Loucy (cell line): ENCODE measurements around the gene CHN1.

Experiments
- H2AFZ ChIP-seq: fragments of 200-600 bp; sonication (generic); 2 replicates; pipeline ENCODE4 v1.6.0; 2016; ENCODE audit warnings: antibody characterized with exemption, mild to moderate bottlenecking, low read length, moderate library complexity
- H3F3A ChIP-seq: fragments of 200-600 bp; 2 replicates; pipeline ENCODE4 v1.6.0; 2016; ENCODE audit warnings: antibody characterized with exemption, low read depth, mild to moderate bottlenecking
- H3K27me3 ChIP-seq: fragments of 200-600 bp; sonication (generic); 2 replicates; pipeline ENCODE4 v1.6.1; 2014; ENCODE audit warnings: low read length, mild to moderate bottlenecking; ENCODE audit not compliant: insufficient read depth, poor library complexity, severe bottlenecking
- H3K36me3 ChIP-seq: fragments of 200-600 bp; sonication (generic); 2 replicates; pipeline ENCODE4 v1.6.1; 2016; ENCODE audit warnings: low read length; ENCODE audit not compliant: insufficient read depth
- H3K4me1 ChIP-seq: fragments of 200-600 bp; sonication (generic); 2 replicates; pipeline ENCODE4 v1.5.1; 2014; ENCODE audit warnings: low read length, mild to moderate bottlenecking; ENCODE audit not compliant: insufficient read depth, poor library complexity, severe bottlenecking
- H3K4me2 ChIP-seq: fragments of 200-600 bp; sonication (generic); 2 replicates; pipeline ENCODE4 v1.6.0; 2014; ENCODE audit warnings: antibody characterized with exemption, low read length, low read depth, mild to moderate bottlenecking; ENCODE audit not compliant: poor library complexity, severe bottlenecking
- H3K4me3 ChIP-seq: fragments of 200-600 bp; sonication (generic); 2 replicates; pipeline ENCODE4 v1.5.1; 2014; ENCODE audit warnings: low read length, mild to moderate bottlenecking, mixed read lengths; ENCODE audit not compliant: poor library complexity, severe bottlenecking
- H3K79me2 ChIP-seq: fragments of 200-600 bp; sonication (generic); 2 replicates; pipeline ENCODE4 v1.6.1; 2014; ENCODE audit warnings: low read length; ENCODE audit not compliant: insufficient read depth
- H3K9ac ChIP-seq: fragments of 200-600 bp; sonication (generic); 2 replicates; pipeline ENCODE4 v1.6.0; 2014; ENCODE audit warnings: mild to moderate bottlenecking, low read depth, low read length, moderate library complexity; ENCODE audit not compliant: poor library complexity, severe bottlenecking
- H3K9me2 ChIP-seq: fragments of 200-600 bp; sonication (generic); replicated peaks from 2 replicates; pipeline ENCODE4 v1.6.1; 2016; ENCODE audit warnings: low read depth, low read length, mixed read lengths
- H3K9me3 ChIP-seq: fragments of 200-600 bp; sonication (generic); 2 replicates; pipeline ENCODE4 v1.6.1; 2014; ENCODE audit warnings: mild to moderate bottlenecking, antibody characterized with exemption, low read length, low read depth; ENCODE audit not compliant: insufficient read depth
- H4K20me1 ChIP-seq: fragments of 200-600 bp; sonication (generic); 2 replicates; pipeline ENCODE4 v1.6.0; 2014; ENCODE audit warnings: antibody characterized with exemption, low read length, mild to moderate bottlenecking; ENCODE audit not compliant: insufficient read depth, poor library complexity, severe bottlenecking
- EZH2phosphoT487 ChIP-seq: fragments of 200-600 bp; IDR thresholded peaks from 2 replicates; pipeline ENCODE4 v1.6.1; 2018; ENCODE audit warnings: antibody characterized with exemption, mild to moderate bottlenecking, moderate library complexity, borderline replicate concordance
- TF ChIP-seq, protein P1 (sequence below): fragments of 200-600 bp; sonication (generic); conservative IDR thresholded peaks from 2 replicates; pipeline ENCODE4 v1.5.1; 2014; ENCODE audit warnings: mild to moderate bottlenecking, antibody characterized with exemption, low read length

The CHN1 gene

DNA sequence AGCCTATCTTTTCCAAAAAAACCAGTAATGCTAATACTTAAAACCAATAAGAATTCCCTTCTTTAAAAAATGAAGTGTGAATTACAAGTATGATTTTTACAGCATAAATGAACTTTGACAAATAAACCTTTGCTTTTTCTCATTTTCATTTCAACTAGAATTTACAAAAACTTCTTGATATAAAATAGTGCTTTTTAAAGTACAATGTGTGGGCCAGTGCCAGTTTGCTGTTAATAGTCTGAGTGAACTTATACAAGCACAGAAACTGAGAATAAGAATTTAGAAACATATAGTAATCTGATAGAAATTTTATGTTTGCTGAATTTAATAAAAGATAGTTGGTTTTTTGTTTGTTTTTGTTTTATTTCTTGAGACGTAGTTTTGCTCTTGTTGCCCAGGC is 197.2 kb downstream of the CHN1 start:
- H3K9ac ChIP-seq: no peak overlapping the region
- H3K27me3 ChIP-seq: no peaks in the 10 kb centered on the region
- no peaks in the 10 kb centered on the region for H3K79me2 ChIP-seq
- no peaks in the 10 kb centered on the region for H3K36me3 ChIP-seq
- no peaks in the 10 kb centered on the region for H4K20me1 ChIP-seq
- H3K4me1 ChIP-seq: no peaks in the 10 kb centered on the region
- no peaks in the 10 kb centered on the region for H3F3A ChIP-seq
- H2AFZ ChIP-seq: no peak overlapping the region
- H3K9me3 ChIP-seq: no peaks in the 10 kb centered on the region
- no peak overlapping the region for H3K4me3 ChIP-seq
- no peaks in the 10 kb centered on the region for H3K9me2 ChIP-seq
- no peak overlapping the region for H3K4me2 ChIP-seq
- TF ChIP-seq, protein P1, sequence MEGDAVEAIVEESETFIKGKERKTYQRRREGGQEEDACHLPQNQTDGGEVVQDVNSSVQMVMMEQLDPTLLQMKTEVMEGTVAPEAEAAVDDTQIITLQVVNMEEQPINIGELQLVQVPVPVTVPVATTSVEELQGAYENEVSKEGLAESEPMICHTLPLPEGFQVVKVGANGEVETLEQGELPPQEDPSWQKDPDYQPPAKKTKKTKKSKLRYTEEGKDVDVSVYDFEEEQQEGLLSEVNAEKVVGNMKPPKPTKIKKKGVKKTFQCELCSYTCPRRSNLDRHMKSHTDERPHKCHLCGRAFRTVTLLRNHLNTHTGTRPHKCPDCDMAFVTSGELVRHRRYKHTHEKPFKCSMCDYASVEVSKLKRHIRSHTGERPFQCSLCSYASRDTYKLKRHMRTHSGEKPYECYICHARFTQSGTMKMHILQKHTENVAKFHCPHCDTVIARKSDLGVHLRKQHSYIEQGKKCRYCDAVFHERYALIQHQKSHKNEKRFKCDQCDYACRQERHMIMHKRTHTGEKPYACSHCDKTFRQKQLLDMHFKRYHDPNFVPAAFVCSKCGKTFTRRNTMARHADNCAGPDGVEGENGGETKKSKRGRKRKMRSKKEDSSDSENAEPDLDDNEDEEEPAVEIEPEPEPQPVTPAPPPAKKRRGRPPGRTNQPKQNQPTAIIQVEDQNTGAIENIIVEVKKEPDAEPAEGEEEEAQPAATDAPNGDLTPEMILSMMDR: no peak
- no peak for TF ChIP-seq EZH2phosphoT487

DNA sequence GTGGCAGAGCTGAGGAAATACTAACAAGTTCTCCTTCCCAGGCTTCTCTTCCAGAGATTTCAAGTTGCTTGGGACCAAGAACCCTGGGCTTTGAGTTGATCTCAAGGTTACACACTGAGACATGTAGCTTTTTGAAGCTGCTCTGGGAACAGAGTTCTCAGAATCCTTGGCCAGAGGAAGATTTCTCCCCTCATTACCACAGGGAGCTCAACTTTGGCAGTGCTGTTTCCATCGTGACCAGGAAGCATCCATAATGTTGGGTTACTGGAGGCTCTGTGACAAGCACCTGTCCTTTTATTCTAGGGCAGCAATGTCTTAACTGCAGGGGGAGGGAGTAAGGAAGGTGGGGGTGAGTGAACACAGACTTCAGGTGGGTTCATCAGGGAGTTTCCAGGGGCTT is 199.4 kb downstream of the CHN1 start:
- H3K36me3 ChIP-seq: no peaks in the 10 kb centered on the region
- H2AFZ ChIP-seq: no peak overlapping the region
- TF ChIP-seq EZH2phosphoT487: no peak
- TF ChIP-seq, protein P1: no peak
- H3K9me3 ChIP-seq: no peaks in the 10 kb centered on the region
- H3K4me1 ChIP-seq: peaks cover 2% of the 10 kb centered on the region
- no peaks in the 10 kb centered on the region for H3K79me2 ChIP-seq
- no peaks in the 10 kb centered on the region for H4K20me1 ChIP-seq
- no peak overlapping the region for H3K4me3 ChIP-seq
- no peak overlapping the region for H3K9ac ChIP-seq
- no peaks in the 10 kb centered on the region for H3K27me3 ChIP-seq
- no peaks in the 10 kb centered on the region for H3F3A ChIP-seq
- no peaks in the 10 kb centered on the region for H3K9me2 ChIP-seq
- H3K4me2 ChIP-seq: no peak overlapping the region

DNA sequence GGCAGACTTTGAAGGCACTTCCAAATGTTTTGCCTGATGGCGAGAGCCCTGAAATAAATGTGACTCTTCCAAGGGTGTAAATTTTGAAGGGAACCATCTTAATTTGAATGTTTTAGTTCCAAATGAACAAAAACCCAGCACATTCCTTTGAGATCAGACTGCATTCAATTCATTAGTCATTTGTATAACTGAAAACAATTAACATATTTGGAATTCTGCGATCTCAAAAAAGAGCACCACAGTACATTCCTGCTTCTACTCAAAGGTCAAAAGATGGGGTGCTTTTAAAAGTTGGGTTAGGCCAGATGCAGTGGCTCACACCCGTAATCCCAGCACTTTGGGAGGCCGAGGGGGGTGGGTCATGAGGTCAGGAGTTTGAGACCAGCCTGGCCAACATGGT is 202.7 kb downstream of the CHN1 start:
- H3K79me2 ChIP-seq: no peaks in the 10 kb centered on the region
- H3K4me2 ChIP-seq: no peak overlapping the region
- no peak overlapping the region for H3K4me3 ChIP-seq

More for the DNA sequence above, 202.7 kb downstream of the CHN1 start:
- TF ChIP-seq, protein P1: no peak
- no peak for TF ChIP-seq EZH2phosphoT487
- Histone ChIP-seq H3K4me1 (peaks cover 4% of the 10 kb centered on the region), H3K36me3 (no peaks in the 10 kb centered on the region), H3K27me3 (no peaks in the 10 kb centered on the region), H3F3A (no peaks in the 10 kb centered on the region), H3K9me3 (no peaks in the 10 kb centered on the region), H4K20me1 (no peaks in the 10 kb centered on the region), H2AFZ (no peak overlapping the region), H3K9me2 (no peaks in the 10 kb centered on the region), H3K9ac (no peak overlapping the region)
